ENCODE data around the gene CSAD.

Gene CSAD

GRCh38 chr12:53113951-53114350 lies 66.8 kb downstream of the CSAD start:
- no peak for TF ChIP-seq SIN3A (IDR thresholded peaks at IDR 0.05; ENCODE audit: borderline replicate concordance, insufficient read depth, low read length)
- TF ChIP-seq FOXP2 (optimal IDR thresholded peaks at IDR 0.05; ENCODE audit: borderline replicate concordance, extremely low read depth, extremely low read length, insufficient read depth) = no peak
- TF ChIP-seq REST (IDR thresholded peaks at IDR 0.05; ENCODE audit: insufficient read depth in 1 of 2, low read depth in 2 of 2, low read length in 2 of 2) = no peak
- no peak for TF ChIP-seq TAF1 (IDR thresholded peaks at IDR 0.05; ENCODE audit: borderline replicate concordance, insufficient read depth, low read length)
- TF ChIP-seq POLR2AphosphoS5 (IDR thresholded peaks at IDR 0.05; ENCODE audit: low read depth, low read length) = no peak

GRCh38 chr12:53113136-53113705 lies 67.5 kb downstream of the CSAD start:
- TF ChIP-seq SIN3A (IDR thresholded peaks at IDR 0.05; ENCODE audit: borderline replicate concordance, insufficient read depth, low read length) = no peak
- no peak for TF ChIP-seq TAF1 (IDR thresholded peaks at IDR 0.05; ENCODE audit: borderline replicate concordance, insufficient read depth, low read length)
- TF ChIP-seq REST (IDR thresholded peaks at IDR 0.05; ENCODE audit: insufficient read depth in 1 of 2, low read depth in 2 of 2, low read length in 2 of 2) = no peak
- TF ChIP-seq POLR2AphosphoS5 (IDR thresholded peaks at IDR 0.05; ENCODE audit: low read depth, low read length) = no peak
- no peak for TF ChIP-seq FOXP2 (optimal IDR thresholded peaks at IDR 0.05; ENCODE audit: borderline replicate concordance, extremely low read depth, extremely low read length, insufficient read depth)

Data from PFSK-1 (cell line).